Liver (tissue), 3 donors: ENCODE data around the gene TECPR1.

Source experiments
- ATF3 ChIP-seq: IDR thresholded peaks from 2 replicates; pipeline ENCODE4 v1.6.1; 2016; ENCODE audit warnings: antibody characterized with exemption
- CTCF ChIP-seq: fragments of 150-350 bp; IDR thresholded peaks from 2 replicates; pipeline ENCODE4 v1.5.1; 2017; ENCODE audit warnings: improper control_type of control experiment, low read depth, low read length; ENCODE audit not compliant: missing input control
- EGR1 ChIP-seq, 2 donors: IDR thresholded peaks; 2 replicates each; pipeline ENCODE4 v1.6.1; 2016 to 2018; ENCODE audit warnings: antibody characterized with exemption in 2 of 2, low read depth in 2 of 2
- FOXA1 ChIP-seq: IDR thresholded peaks from 2 replicates; pipeline ENCODE4 v1.6.1; 2016; ENCODE audit warnings: antibody characterized with exemption
- GABPA ChIP-seq, 2 donors: IDR thresholded peaks in 1 of 2; conservative IDR thresholded peaks in 1 of 2; 2 replicates each; pipeline ENCODE4 v1.6.1; 2016; ENCODE audit warnings: antibody characterized with exemption in 2 of 2, mild to moderate bottlenecking in 1 of 2, moderate library complexity in 1 of 2
- JUND ChIP-seq, 2 donors: IDR thresholded peaks; 2 replicates each; pipeline ENCODE4 v1.6.1; 2016; ENCODE audit warnings: antibody characterized with exemption in 2 of 2
- MAX ChIP-seq: IDR thresholded peaks from 2 replicates; pipeline ENCODE4 v1.6.1; 2016; ENCODE audit warnings: antibody characterized with exemption
- NR2F2 ChIP-seq: IDR thresholded peaks from 2 replicates; pipeline ENCODE4 v1.6.1; 2016; ENCODE audit warnings: antibody characterized with exemption
- RAD21 ChIP-seq, 2 donors: IDR thresholded peaks; 2 replicates each; pipeline ENCODE4 v1.6.1; 2016; ENCODE audit warnings: antibody characterized with exemption in 2 of 2, mild to moderate bottlenecking in 2 of 2
- REST ChIP-seq: IDR thresholded peaks from 2 replicates; pipeline ENCODE4 v1.6.1; 2016; ENCODE audit warnings: antibody characterized with exemption, mild to moderate bottlenecking
- RXRA ChIP-seq, 2 donors: IDR thresholded peaks; 2 replicates each; pipeline ENCODE4 v1.6.1; 2017 to 2018; ENCODE audit warnings: antibody characterized with exemption in 2 of 2, mild to moderate bottlenecking in 1 of 2
- SP1 ChIP-seq: IDR thresholded peaks from 2 replicates; pipeline ENCODE4 v1.6.1; 2018; ENCODE audit warnings: antibody characterized with exemption, mild to moderate bottlenecking
- TAF1 ChIP-seq: conservative IDR thresholded peaks from 2 replicates; pipeline ENCODE4 v1.6.1; 2016; ENCODE audit warnings: antibody characterized with exemption, mild to moderate bottlenecking
- donor health status: healthy.
- donor health status: healthy.

GRCh38 chr7:98171449-98171848 lies 80.6 kb downstream of the TECPR1 start:
- TF ChIP-seq CTCF (no peak), REST (no peak), EGR1 (IDR thresholded peaks at IDR 0.05; ENCODE audit: low read depth in 2 of 2) (no peak), GABPA (IDR thresholded peaks at IDR 0.05 in 1 of 2, conservative IDR thresholded peaks at IDR 0.05 in 1 of 2) (no peak), RXRA (IDR thresholded peaks at IDR 0.05) (no peak), SP1 (no peak), ATF3 (no peak), MAX (no peak), JUND (IDR thresholded peaks at IDR 0.05) (no peak), TAF1 (no peak), NR2F2 (no peak), RAD21 (IDR thresholded peaks at IDR 0.05) (no peak), FOXA1 (no peak)
